GM21786 (cell line): ENCODE measurements around the gene ZDHHC6.
"Not testable (repeated sequence)": the region's sequence is repeated elsewhere in the genome, so short reads cannot be mapped to it uniquely, and the experiment has no call there.

Experiments used
- ATAC-seq: cut with Tn5 transposase; IDR thresholded peaks from one replicate; pipeline ENCODE4 v1.9.1; 2021; ENCODE audit not compliant: unreplicated experiment

The ZDHHC6 gene

GRCh38 chr10:112393341-112393740 lies 53.4 kb downstream of the ZDHHC6 start:
- ATAC-seq, result no peak

- ATAC-seq, result no peak
These were observed 56.5 kb downstream of the ZDHHC6 start for GRCh38 chr10:112390125-112390703.

- ATAC-seq, result peak; percentile 81
These were observed 57.4 kb downstream of the ZDHHC6 start for GRCh38 chr10:112389271-112389822.

GRCh38 chr10:112388548-112388947 lies 58.2 kb downstream of the ZDHHC6 start:
- ATAC-seq, result no peak

DNA sequence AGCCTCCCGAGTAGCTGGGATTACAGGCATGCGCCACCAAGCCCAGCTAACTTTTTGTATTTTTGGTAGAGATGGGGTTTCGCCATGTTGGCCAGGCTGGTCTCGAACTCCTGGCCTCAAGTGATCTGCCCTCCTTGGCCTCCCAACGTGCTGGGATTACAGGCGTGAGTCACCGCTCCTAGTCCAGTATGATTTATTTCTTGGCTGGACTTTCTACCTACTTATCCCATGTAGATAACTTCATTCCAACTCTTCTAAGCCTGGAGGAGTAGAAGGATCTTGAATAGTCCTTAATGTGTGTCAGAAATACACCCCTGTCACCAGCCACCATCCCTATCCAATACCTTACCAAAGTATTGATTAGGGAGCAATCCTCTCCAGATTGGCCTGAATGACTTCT lies 58.7 kb downstream of the ZDHHC6 start:
- ATAC-seq, result not testable (repeated sequence)

DNA sequence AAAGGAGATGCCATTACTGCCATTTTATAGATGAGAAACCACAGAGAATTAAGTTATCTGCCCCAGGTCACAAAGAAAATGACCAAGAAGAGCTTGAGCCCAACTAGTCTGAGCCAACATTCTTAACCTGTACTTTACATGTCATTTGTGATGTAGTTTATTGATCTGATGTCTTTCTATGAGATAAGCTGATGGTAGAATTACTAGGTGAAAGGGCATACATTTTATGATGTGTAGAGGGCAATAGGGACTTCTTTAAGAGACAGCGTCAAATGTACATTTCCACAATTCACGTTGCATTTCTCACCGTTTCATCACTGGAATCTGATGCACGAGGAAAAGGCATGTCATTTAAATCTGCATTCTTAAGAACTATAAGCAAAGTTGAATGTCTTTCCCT lies 61.5 kb downstream of the ZDHHC6 start:
- no peak for ATAC-seq

DNA sequence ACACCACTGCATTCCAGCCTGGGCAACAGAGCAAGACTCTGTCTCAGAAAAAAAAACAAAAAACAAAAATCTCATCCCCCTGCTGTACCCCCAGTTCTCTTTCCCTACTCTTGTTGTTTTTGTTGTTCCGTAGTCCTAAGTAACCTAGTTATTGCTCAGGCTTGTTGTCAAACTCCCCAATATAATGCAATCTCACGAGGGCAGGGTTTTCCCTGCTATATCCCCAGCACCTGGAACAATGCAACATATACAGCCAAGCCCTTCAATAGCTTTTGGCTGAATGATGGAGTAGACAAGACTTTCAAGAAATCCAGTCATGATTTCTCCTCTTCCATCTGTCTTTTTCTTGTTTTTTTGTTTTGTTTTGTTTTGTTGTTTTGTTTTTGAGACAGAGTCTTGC lies 62.6 kb downstream of the ZDHHC6 start:
- no peak for ATAC-seq

- ATAC-seq, result no peak
These were observed 63.4 kb downstream of the ZDHHC6 start for GRCh38 chr10:112383325-112383724.

GRCh38 chr10:112382515-112383235 lies 64.0 kb downstream of the ZDHHC6 start:
- ATAC-seq, result no peak
